Left hindlimb (tissue), 1 donor: ENCODE data around the gene ARID5B.

Experiments
- DNase-seq: peaks from one replicate; pipeline ENCODE4 v3.0.0-alpha.2; 2018

The ARID5B gene

DNA sequence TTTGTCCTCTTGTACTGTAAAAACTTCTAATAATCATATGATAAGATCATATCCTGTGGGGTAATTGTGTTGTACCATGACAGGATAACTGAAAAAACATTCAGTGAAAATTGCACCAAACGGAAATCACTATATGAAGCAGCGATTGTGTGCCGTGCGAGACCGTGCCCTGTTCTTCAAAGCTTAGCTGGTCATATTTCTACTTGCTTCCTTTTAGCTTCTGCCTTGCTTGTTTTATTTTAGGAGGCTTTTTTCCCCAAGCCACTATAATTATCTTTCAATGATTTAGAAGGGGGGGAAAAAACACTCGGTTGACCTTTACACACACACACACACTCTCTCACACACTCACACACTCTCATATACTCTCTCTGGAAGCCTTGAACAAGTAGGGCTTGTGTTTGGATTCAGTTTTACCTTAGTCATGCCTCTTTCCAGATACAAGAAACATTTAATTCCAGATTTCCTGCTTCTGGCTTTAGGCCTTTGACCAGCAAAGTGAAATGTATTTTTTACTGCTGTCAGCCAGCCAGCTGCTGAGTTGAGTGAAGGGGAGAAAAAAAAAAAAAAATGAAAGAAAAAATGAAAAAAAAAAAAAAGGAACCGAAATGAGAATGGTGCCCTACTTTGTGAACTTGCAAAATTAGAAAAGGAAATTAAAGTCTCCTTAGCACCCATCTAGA lies 181.4 kb downstream of the ARID5B start:
- peak; percentile 52 for DNase-seq

DNA sequence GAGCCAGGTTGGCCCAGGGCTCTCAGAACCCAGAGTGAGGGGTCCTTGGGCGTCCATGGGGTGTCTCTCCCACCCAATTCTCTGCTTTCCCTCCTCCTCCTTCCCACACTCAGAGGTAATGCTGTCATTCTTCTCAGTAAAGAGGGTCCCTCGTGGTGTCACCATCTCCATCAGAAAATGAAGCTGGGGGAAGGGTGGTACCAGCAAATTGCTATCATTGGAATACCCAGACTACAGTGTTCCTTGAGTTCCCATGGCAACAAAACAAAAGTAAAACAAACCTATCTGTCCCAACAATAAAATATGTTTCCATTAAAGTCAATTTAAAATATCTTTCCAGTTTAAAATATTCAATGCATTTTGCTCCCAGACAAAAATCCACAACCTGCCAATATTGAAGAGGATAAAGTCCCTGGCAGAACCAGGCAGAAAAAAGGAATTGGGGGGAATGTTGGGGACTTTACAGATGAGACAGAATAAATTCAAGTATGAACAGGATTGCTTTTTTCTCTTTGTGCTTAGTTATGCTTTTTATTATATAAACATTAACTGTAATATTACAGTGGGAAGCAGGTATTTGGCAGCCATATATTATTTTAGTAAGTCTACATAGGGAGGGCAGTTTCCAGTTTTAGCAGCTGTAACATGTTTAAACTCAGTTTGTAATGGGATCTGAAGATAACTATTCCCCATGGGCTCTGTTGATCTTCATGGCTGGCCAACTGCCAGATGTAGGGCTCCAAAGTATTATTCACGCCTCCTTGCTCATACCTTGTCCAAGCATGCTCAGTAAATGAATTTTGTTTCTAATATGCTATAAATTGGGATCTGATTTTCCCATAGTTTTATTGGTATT lies 182.1 kb downstream of the ARID5B start:
- DNase-seq, result peak; percentile 66

DNA sequence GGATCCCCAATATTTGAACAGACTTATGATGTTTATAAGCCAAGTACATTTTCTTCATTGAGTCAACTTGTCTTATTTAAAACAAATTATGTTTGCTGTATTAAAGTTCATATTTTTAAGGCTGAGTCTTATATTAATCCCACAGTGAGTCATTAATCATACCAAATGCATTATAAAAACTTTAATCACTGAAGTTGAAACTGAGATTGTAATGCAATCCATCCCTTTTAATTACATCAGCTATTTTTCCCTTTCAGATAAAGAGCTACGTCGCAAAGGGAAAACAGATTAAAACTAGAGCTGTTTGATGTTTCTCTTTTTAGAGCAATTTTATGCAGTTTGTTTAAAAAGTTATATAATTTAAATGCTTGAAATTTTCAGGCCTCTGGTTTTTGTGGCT lies 183.0 kb downstream of the ARID5B start:
- DNase-seq, result no peak

DNA sequence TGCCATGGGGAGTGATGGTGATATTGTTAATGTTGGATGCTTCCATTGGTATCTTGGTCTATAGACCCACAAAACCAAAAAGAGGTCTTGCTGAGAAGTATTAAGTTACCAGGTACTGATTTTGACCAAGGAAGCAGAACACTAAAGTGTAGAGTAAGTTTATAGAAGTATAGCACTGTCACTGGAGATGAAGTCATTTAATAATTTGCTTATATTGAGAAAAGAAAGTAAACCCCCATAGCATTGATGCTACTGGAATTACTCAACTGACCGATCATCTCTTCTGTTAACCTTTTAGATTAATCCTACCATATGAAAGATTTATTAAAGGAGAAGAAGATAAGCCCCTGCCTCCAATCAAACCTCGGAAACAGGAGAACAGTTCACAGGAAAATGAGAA lies 183.9 kb downstream of the ARID5B start:
- no peak for DNase-seq

DNA sequence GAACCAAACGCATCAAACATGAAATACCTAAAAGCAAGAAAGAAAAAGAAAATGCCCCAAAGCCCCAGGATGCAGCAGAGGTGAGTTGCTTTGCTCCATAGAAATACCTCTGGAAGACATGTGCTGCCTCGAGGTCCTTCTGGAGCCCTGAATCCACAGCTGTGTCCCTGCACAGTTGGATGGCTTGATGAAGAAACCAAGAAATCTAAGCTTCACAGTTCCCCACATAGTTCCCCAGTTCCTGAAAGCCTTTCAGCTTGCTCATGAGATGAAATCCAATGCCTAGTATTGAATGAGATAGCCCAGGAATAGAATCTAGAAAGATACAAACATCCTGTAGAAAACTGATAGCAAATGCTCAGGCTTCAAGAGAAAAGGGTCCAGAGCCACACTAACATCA lies 184.3 kb downstream of the ARID5B start:
- DNase-seq, result no peak

DNA sequence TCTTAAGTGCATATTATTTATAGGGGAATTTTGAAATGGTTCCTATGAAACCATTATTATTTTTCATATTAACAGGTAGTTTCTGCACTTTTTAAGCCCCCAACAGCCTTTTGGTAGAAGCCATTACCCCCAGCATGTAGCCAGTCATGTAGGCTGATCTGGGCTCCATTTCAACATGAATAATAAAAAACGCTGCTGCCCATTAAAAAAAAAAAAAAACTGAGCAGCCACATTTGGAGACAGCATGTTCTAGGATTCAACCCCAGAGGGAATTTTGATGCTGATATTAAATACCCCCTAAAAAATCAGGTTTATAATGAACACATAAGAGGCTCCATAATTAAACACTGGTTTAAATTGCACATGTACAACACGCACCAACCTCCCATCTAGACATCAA lies 185.8 kb downstream of the ARID5B start:
- DNase-seq, result no peak

DNA sequence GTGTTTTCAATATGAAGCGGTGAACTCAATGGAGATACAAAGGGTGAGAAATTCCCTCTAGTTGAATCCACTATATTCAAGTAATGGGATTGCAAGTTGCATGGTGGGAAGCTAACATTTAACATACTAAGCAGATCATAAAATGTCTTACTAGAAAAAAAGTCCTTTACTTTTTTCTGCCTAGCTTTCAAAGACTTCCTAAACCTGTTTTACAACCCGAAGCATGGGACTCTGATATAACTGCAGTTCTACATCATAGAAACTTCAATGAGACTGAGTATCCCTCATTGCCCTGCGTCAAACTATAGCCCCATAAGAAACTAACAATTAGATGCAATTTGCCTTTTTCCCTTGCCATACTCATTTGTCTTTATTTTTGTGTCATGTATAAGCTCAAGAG lies 187.3 kb downstream of the ARID5B start:
- DNase-seq, result no peak

DNA sequence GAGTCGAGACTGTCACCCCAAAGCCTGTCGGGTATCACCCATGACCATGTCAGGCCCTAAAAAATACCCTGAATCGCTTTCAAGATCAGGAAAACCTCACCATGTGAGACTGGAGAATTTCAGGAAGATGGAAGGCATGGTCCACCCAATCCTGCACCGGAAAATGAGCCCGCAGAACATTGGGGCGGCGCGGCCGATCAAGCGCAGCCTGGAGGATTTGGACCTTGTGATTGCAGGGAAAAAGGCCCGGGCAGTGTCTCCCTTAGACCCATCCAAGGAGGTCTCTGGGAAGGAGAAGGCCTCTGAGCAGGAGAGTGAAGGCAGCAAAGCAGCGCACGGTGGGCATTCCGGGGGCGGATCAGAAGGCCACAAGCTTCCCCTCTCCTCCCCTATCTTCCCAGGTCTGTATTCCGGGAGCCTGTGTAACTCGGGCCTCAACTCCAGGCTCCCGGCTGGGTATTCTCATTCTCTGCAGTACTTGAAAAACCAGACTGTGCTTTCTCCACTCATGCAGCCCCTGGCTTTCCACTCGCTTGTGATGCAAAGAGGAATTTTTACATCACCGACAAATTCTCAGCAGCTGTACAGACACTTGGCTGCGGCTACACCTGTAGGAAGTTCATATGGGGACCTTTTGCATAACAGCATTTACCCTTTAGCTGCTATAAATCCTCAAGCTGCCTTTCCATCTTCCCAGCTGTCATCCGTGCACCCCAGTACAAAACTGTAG lies 191.0 kb downstream of the ARID5B start:
- no peak for DNase-seq

DNA sequence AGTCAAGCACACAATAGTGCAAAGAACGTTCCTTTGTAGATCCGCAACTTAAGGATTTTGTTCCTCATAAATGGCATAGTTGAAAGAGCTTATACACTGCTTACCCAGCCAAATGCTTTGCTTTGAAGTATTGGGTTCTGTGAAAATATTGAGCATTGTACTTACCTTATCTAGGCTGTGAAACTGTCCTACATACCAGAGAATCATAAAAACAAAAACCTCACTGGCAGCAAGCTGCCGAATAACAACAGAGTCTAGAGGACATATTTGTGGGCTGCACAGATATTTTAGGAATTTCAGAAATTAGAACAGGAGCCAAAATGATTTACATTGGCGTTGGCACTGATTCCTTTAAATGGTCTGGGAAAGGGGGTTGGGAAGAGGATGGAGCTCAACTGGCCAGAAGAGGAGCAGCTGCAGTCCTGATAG lies 192.4 kb downstream of the ARID5B start:
- no peak for DNase-seq

DNA sequence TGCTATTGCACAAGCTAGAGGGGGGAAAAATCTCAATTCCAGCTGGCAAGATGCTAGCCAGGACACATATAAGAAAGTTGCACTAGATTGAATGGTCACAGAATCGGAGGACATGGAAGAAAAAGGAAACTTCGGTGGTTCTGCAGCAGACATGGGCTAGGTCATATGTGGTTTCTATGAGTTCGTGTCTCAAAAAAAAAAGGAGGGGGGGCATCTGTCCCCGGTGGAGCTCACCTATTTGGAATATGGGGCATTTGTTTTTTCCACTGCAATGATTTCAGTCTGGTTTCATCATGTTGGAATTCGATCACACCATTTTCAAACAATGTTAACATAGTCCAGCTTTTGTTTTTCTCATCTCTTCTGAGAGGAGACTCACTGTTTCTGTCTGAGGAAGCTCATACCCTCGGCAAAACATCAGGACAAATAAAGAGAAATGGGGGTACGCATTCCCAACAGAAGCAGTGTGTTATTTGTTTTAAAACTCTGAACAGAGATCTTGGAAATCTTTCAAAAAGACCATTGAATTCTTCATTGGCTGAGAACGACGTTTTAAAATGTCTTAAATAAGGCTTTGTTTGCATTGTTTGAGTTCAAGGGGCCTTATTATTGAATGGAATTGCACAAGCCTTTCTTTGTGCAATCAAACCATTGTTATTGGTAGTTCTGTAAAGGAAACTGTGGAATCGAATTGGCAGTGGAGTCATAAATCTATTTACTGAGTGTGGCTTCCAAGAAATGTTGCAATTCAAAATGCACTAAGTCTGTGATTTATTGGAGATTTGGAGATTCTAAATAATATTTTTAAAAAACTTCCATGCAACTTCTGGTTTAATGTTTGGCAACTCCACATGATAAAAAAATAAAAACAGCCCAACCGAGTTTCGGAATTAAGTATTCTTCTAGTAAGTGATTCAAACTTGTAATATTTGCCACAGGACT lies 194.0 kb downstream of the ARID5B start:
- DNase-seq, result no peak

DNA sequence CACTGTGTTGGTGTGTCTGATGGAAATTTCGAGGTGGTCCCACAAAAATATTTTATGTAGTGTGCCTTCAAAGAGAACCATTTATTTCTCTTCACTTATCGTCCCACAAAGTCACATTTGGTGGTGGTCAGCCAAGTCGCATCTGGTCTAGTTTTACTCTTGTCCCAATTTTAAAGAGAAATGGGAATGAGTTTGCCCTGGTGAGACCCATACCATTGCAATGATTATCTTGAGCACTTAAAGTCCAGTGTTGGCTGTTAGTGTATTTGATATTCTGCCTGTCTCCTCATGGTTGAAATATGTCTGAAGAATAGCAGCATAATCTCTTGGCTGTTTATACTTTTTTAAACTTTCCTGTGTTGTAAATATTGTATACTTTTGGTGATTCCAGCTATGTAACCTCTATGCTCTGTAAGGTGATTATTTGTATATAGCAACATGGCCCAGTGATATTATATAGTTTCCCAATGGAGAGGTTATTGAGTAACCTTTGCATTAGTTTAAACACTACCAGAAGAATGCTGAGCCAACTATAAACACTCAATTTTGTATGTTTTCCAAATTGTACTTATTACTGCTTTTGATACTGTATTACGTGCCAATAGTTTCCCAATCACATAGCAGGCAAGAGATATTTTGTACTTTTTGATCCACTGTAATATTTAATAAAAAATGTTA lies 194.9 kb downstream of the ARID5B start:
- DNase-seq, result no peak

DNA sequence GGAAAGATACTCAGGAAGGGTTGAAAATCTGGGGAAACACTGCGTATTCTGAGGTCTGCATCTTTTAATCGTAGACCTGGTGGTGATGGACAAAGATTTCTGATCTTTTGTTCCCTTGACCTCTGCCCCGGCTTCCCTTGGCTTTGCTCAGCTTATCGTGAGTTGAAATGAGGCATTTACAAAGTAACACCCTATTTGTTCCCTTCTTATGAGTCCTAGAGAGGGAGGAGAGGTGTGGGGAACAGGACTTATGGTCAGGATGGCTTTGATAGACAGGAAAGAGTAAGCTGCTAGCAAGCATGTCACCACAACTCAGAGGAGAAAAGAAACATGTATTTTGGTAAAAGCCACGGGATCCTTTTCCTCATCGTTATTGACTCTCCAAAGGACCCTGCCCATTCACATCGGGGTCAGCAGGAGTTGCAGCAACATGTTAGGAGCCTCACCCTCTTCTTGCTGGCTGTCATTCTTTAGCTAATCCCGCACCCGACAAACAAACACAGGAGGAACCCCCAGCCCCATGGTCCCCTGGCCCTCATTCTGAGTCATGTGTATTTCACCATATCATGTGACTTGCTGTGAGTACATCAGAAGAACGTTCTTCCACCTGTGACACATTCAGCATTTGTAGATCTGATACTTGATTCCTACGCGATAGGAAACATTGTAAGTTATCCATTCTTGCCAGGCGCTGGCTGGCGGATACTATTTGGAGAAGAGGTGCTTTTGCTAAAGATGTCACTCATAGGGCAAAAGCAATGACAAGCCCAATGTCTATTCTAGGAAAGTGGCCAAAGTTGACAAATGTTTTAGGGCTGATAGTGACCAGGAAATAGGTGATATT lies 197.0 kb downstream of the ARID5B start:
- no peak for DNase-seq

DNA sequence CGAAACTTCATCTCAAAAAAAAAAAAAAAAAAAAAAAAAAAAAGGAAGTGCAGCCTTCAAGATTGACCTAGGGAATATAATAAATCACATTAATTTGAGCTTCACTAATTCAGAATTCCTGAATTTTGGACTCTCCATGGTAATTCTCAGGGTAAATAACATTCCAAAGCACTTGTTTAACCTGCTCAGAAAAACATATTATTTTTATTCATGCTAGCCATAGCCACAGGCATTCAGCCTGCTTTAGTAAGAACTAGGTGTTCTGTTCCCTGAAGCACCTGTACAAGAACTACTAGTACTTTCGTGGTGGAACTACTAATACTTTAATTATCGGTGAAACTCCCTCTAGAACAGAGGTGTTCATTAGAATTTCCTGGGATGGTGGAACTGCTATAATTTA lies 197.8 kb downstream of the ARID5B start:
- no peak for DNase-seq

DNA sequence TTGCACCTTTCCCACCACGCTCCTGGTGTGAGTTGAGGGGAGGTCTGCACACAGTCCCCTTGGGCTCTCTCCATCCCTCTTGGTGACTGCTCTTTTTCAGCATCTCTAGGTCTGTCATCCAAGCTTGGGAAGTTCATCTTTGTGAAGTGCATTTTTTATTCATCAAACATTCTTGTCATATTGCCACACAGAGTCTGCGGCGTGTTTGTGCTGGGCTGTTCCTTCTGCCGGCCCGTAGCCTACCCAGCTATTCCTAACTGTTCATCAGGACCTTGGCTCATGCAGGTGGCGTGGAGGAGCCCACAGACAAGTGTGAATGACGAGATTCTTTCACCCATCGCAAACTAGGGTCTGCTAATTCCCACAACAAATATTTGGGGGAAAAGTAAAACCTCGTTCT lies 202.4 kb downstream of the ARID5B start:
- DNase-seq, result no peak

DNA sequence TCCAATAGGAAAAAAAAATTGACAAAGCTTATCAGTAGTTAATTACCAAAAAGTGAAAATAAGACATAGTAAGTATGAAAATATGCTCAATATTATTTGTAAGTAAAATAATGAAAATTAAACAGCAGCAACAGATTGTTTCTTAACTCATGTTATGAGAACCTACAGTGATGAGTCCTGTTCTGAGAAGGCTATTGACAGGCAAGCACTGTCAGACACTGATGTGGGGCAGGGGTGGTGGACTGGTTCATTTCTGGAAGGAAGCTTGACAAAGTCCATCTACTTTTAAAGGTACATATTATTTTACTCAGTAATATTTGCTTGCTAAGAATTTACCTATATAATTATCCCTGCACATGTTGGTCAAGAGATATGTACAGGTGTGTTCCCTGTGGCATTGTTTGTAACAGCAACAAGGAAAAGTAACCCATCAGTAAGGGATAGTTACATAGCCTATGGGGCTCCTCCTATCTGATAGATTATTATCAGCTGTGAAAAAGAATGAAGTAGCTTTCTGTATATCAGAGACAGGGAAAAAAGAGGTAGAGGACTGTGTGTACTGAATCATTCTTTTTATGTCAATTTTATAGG lies 205.5 kb downstream of the ARID5B start:
- no peak for DNase-seq

DNA sequence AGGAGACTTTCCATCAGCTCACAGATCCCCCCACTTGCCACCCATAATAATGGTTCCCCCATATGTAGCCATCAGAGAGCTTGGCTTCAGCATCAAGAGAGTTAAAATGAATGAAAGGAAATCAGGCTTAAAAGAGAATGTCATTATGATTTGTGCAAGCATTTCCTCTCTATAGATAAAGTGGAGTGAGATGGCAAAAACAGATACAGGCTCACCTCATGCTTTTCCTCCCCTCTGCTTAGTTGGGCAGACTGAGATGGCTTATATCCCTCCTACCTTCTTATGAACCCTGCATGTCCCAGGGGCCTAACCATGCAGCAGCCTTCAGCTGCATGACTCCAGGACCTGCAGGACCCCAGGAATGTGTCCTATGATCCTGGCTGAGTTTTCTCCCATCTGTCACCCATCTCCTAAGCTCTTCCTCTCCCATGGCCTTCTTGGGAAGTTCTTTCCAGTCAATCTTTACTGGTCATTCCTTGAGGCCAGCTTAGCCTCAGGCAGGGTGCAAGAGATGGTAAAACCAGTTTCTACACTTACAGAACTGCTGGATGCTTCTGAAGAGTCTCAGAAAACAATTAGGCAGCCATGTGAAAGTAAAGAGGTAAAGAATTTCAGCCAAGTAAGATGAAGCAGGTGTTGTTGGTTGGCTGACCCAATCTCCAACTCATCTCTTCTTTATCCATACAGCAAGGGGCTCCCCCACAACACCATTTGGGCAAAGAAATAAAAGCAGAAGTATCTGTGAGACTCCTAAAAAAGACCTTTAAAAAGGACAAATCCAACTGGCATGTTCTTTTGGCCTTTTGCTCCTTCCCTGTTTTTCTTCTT lies 207.5 kb downstream of the ARID5B start:
- no peak for DNase-seq

DNA sequence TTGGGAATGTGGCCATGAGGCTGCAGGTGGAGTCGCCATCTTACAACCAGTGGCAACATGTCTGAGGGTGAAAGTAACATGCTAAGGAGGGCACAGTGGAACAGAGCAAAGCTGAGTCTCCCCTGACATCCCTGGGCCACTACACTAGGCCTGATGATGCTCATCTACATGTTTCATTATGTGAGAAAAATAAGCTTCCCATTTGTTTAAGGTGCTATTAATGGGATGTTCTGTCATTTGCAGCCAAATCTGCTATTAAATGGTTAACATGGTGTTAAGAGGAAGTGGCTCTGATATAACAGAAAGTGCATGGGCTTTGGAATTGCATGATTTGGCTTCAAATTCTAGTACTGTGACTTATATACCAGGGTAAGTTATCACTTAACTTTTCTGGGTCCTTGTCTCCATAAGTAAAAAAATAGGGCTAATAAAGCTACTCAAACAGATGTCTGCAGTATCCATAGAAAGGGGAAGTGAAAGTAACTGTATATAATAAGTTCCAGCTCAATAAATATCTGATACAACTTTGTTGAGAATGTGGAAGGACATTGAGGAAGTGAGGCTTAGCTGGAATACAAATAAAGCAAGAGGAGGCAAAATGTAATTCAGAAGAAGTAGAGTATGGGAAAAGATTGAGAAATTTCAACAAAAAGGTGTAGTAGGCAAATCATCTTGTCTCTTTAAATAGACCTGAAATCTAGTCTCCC lies 208.2 kb downstream of the ARID5B start:
- DNase-seq, result no peak

DNA sequence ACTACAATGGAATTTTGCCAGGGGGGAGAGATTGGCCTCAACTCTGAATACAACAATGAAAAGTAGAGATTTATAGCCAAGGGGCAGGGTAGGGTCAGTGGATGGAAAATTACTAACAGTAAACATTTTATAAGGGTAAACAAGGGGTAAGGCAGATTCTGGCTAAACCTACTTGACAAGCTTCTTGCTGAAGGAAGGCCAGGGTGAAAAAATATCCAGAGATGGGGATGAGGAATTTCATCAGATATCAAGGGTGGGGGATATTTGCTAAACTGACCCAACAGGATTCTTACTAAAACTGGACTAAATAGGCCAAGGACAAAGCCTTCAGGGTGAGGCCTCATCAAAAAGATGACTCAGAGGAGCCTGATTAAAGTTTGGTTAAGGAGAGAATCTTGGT lies 210.8 kb downstream of the ARID5B start:
- no peak for DNase-seq

DNA sequence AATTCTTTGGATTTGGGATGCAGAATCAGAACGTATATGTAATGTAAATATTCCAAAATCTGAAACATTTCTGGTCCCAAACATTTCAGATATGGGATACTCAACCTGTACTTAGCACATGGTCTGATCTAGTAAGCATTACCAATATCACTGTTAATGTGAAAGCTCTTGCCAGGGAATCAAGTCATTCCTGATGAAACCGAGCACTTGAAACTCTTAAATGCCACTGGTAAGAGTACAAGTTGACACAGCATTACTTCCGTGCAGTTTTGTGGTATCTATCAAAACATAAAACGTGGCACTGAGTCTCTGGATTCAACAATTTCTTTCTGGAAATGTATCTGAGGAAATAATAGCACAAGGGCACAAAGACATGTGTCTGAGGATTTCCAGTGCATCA lies 211.5 kb downstream of the ARID5B start:
- DNase-seq, result no peak
